Duodenal mucosa (tissue), 2 donors: Measurements from ENCODE around the gene SCAF11.

Experiments
- H3K27ac ChIP-seq: one replicate; pipeline ENCODE4 v1.7.0; 2013; ENCODE audit warnings: low read depth, low read length
- H3K27me3 ChIP-seq, 2 donors: one replicate each; pipeline ENCODE4 v1.7.0; 2013; ENCODE audit warnings: low read length in 2 of 2, control low read depth in 1 of 2; ENCODE audit not compliant: insufficient read depth in 2 of 2, control insufficient read depth in 1 of 2
- H3K36me3 ChIP-seq, 2 donors: one replicate each; pipeline ENCODE4 v1.7.0; 2013; ENCODE audit warnings: low read length in 2 of 2, control low read depth in 1 of 2; ENCODE audit not compliant: insufficient read depth in 2 of 2, control insufficient read depth in 1 of 2
- H3K4me1 ChIP-seq, 2 donors: one replicate each; pipeline ENCODE4 v1.7.0; 2013; ENCODE audit warnings: low read length in 2 of 2, control low read depth in 1 of 2; ENCODE audit not compliant: insufficient read depth in 2 of 2, control insufficient read depth in 1 of 2
- H3K4me3 ChIP-seq, 2 donors: one replicate each; pipeline ENCODE4 v1.7.0; 2013; ENCODE audit warnings: low read length in 2 of 2, low read depth in 1 of 2
- H3K9ac ChIP-seq, 2 donors: one replicate each; pipeline ENCODE4 v1.7.0; 2013; ENCODE audit warnings: low read length in 2 of 2, low read depth in 1 of 2
- H3K9me3 ChIP-seq, 2 donors: one replicate each; pipeline ENCODE4 v1.7.0; 2013; ENCODE audit warnings: low read length in 2 of 2, control low read depth in 1 of 2; ENCODE audit not compliant: control insufficient read depth in 1 of 2

The SCAF11 gene

GRCh38 chr12:45980540-45980939, 9.8 kb downstream of the SCAF11 start:
- H3K4me3 ChIP-seq = no peak overlapping the region
- peaks cover 18 to 58% of the 10 kb centered on the region in 2 donors for H3K4me1 ChIP-seq
- H3K36me3 ChIP-seq = no peaks in the 10 kb centered on the region
- no peaks in the 10 kb centered on the region for H3K27me3 ChIP-seq
- no peak overlapping the region for H3K9ac ChIP-seq
- no peak overlapping the region for H3K27ac ChIP-seq
- no peaks in the 10 kb centered on the region for H3K9me3 ChIP-seq

- H3K9me3 ChIP-seq = no peaks in the 10 kb centered on the region
- H3K4me3 ChIP-seq = no peak overlapping the region
- H3K27me3 ChIP-seq = no peaks in the 10 kb centered on the region
- H3K9ac ChIP-seq = no peak overlapping the region
- no peaks in the 10 kb centered on the region for H3K36me3 ChIP-seq
- no peak overlapping the region for H3K27ac ChIP-seq
- peaks cover 20 to 48% of the 10 kb centered on the region in 2 donors for H3K4me1 ChIP-seq
Measured at GRCh38 chr12:45978108-45978507, 12.3 kb downstream of the SCAF11 start.

GRCh38 chr12:45977620-45978019, 12.8 kb downstream of the SCAF11 start:
- Histone ChIP-seq H3K27me3 (no peaks in the 10 kb centered on the region), H3K4me1 (peaks cover 21 to 45% of the 10 kb centered on the region in 2 donors), H3K9ac (no peak overlapping the region), H3K27ac (no peak overlapping the region), H3K9me3 (no peaks in the 10 kb centered on the region), H3K4me3 (no peak overlapping the region), H3K36me3 (no peaks in the 10 kb centered on the region)

- no peak overlapping the region for H3K9ac ChIP-seq
- no peaks in the 10 kb centered on the region for H3K27me3 ChIP-seq
- H3K27ac ChIP-seq = no peak overlapping the region
- H3K4me1 ChIP-seq = peaks cover 12 to 34% of the 10 kb centered on the region in 2 donors
- no peaks in the 10 kb centered on the region for H3K9me3 ChIP-seq
- peaks cover 0 to 6% of the 10 kb centered on the region in 2 donors for H3K36me3 ChIP-seq
- H3K4me3 ChIP-seq = no peak overlapping the region
Measured at GRCh38 chr12:45975506-45975905, 14.9 kb downstream of the SCAF11 start.

- Histone ChIP-seq H3K36me3 (peaks cover 0 to 6% of the 10 kb centered on the region in 2 donors), H3K4me3 (no peak overlapping the region), H3K27ac (no peak overlapping the region), H3K27me3 (no peaks in the 10 kb centered on the region), H3K4me1 (peaks cover 8 to 28% of the 10 kb centered on the region in 2 donors), H3K9me3 (no peaks in the 10 kb centered on the region), H3K9ac (no peak overlapping the region)
Measured at GRCh38 chr12:45974883-45975282, 15.5 kb downstream of the SCAF11 start.

GRCh38 chr12:45974171-45974719, 16.1 kb downstream of the SCAF11 start:
- Histone ChIP-seq H3K9me3 (no peaks in the 10 kb centered on the region), H3K36me3 (peaks cover 0 to 6% of the 10 kb centered on the region in 2 donors), H3K4me3 (no peak overlapping the region), H3K27ac (no peak overlapping the region), H3K9ac (no peak overlapping the region), H3K27me3 (no peaks in the 10 kb centered on the region), H3K4me1 (peaks cover 8 to 23% of the 10 kb centered on the region in 2 donors)

- no peak overlapping the region for H3K9ac ChIP-seq
- no peak overlapping the region for H3K27ac ChIP-seq
- H3K9me3 ChIP-seq = no peaks in the 10 kb centered on the region
- peaks cover 0 to 6% of the 10 kb centered on the region in 2 donors for H3K36me3 ChIP-seq
- H3K27me3 ChIP-seq = no peaks in the 10 kb centered on the region
- H3K4me1 ChIP-seq = peaks cover 8 to 23% of the 10 kb centered on the region in 2 donors
- H3K4me3 ChIP-seq = no peak overlapping the region
Measured at GRCh38 chr12:45973526-45973925, 16.8 kb downstream of the SCAF11 start.

GRCh38 chr12:45970391-45970790, 20.0 kb downstream of the SCAF11 start:
- peaks cover 8 to 16% of the 10 kb centered on the region in 2 donors for H3K4me1 ChIP-seq
- peaks cover 0 to 6% of the 10 kb centered on the region in 2 donors for H3K36me3 ChIP-seq
- H3K27ac ChIP-seq = no peak overlapping the region
- H3K4me3 ChIP-seq = no peak overlapping the region
- H3K9ac ChIP-seq = no peak overlapping the region
- H3K27me3 ChIP-seq = no peaks in the 10 kb centered on the region
- no peaks in the 10 kb centered on the region for H3K9me3 ChIP-seq

GRCh38 chr12:45969084-45969483, 21.3 kb downstream of the SCAF11 start:
- H3K9me3 ChIP-seq = no peaks in the 10 kb centered on the region
- H3K27me3 ChIP-seq = no peaks in the 10 kb centered on the region
- no peak overlapping the region for H3K27ac ChIP-seq
- H3K4me1 ChIP-seq = peaks cover 8 to 15% of the 10 kb centered on the region in 2 donors
- H3K4me3 ChIP-seq = no peak overlapping the region
- no peak overlapping the region for H3K9ac ChIP-seq
- H3K36me3 ChIP-seq = peaks cover 0 to 6% of the 10 kb centered on the region in 2 donors

- no peaks in the 10 kb centered on the region for H3K27me3 ChIP-seq
- H3K9ac ChIP-seq = no peak overlapping the region
- H3K9me3 ChIP-seq = no peaks in the 10 kb centered on the region
- no peak overlapping the region for H3K27ac ChIP-seq
- H3K4me3 ChIP-seq = no peak overlapping the region
- H3K4me1 ChIP-seq = peaks cover 0 to 3% of the 10 kb centered on the region in 2 donors
- peaks cover 0 to 11% of the 10 kb centered on the region in 2 donors for H3K36me3 ChIP-seq
Measured at GRCh38 chr12:45966486-45966885, 23.9 kb downstream of the SCAF11 start.
